Articular chondrocyte of knee joint (primary cell): ENCODE measurements around the gene DDN. TPM values are rescaled to one million over a fixed set of nuclear protein-coding genes. Genes with fewer than 3 reads are reported as not detected.

ENCODE experiments used
- small RNA-seq: library from RNA; depleted of rRNA; stranded (forward); fragments of <200 nt; gene quantifications from one replicate; pipeline ENCODE3, GENCODE V24; 2012
- total RNA-seq: library from RNA; depleted of rRNA; stranded (reverse); fragments of >200 nt; gene quantifications from 2 replicates; pipeline ENCODE4 v1.2.3, GENCODE V29; 2012

Gene DDN
- total RNA-seq = 0.11 and 0.13 TPM in 2 replicates

DNA sequence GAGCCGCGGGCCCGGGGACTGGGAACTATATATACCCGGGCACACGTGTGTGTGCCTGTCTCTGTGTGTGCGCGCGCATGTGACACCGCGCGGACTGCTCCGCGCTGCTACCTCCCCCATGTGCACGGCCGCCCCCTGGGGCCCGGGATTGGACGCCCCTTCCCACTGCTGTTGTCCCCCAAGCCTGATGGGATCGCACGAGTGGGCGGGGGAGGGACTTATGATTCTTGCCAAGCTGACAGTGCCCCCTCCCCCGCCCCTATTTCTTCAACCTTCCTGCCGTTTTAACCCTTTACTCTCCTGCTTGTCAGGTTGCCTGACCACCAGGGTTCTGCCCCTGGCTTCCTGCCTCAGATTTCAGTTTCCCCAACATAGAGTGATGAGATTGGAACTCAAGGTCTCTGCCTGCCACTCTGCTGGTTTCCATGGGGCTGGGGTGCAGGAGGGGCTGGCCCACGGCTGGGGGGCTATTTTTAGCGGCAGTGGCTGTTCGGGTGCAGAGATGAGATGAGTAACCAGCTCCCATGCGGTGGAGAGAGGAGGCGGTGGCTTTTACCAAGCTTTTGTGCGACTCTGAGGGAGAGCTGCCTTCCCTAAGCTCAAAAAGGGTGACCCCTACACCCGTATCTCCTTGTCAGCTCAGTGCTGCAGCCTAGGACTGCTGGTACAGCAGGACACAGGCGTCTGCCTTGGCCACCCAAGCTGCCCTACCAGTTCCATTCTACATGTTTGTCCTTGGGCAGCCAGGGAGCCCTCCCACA, at the start of gene DDN:
DDN (minus strand) TSS at position 5 of the 761 bp plus-strand sequence. CDS start 88 bp downstream, outside the sequence.

GRCh38 chr12:49018261-49019119, 19.3 kb upstream of the DDN start, which contains the start of gene PRKAG1:
TSS of gene PRKAG1 (minus strand) at chr12:49018776. CDS start at chr12:49018740, 36 bp downstream.

GRCh38 chr12:48978291-48978740, 20.9 kb downstream of the DDN start, which contains the start of gene WNT1:
TSS of gene WNT1 (plus strand) at chr12:48978322. CDS start at chr12:48978651, 329 bp downstream.

GRCh38 chr12:48957141-48958048, 41.8 kb downstream of the DDN start, which contains the start of gene ARF3:
TSS of gene ARF3 (minus strand) at chr12:48957487. CDS start at chr12:48941095, 16,392 bp downstream.

Small RNA genes within 50 kb of the gene (small RNA-seq; reads per million reads assigned to genes)
- not detected for gene RNU6-940P

Other genes starting within 250 kb of the DDN start
- 24.0 and 24.2 TPM in 2 replicates for gene ADCY6, start 210.3 kb downstream of the DDN start, total RNA-seq
- gene CACNB3, start 180.9 kb downstream of the DDN start, total RNA-seq = 16.9 and 21.4 TPM in 2 replicates
- gene DDX23, start 147.2 kb downstream of the DDN start, total RNA-seq = 47.3 and 54.2 TPM in 2 replicates
- 0.22 and 0.39 TPM in 2 replicates for gene RND1, start 133.5 kb downstream of the DDN start, total RNA-seq
- 17.4 and 31.5 TPM in 2 replicates for gene FKBP11, start 73.9 kb downstream of the DDN start, total RNA-seq
- gene ARF3, start 41.9 kb downstream of the DDN start, total RNA-seq = 56.8 and 66.7 TPM in 2 replicates
- gene WNT10B, start 27.6 kb downstream of the DDN start, total RNA-seq = under 0.01 and 0.13 TPM in 2 replicates
- gene WNT1, start 21.1 kb downstream of the DDN start, total RNA-seq = not detected in 2 replicates
- 96.9 and 104 TPM in 2 replicates for gene PRKAG1, start 19.4 kb upstream of the DDN start, total RNA-seq
- 24.5 and 25.3 TPM in 2 replicates for gene KMT2D, start 61.4 kb upstream of the DDN start, total RNA-seq
- gene RHEBL1, start 70.6 kb upstream of the DDN start, total RNA-seq = 0.52 and 0.54 TPM in 2 replicates
- gene DHH, start 95.4 kb upstream of the DDN start, total RNA-seq = under 0.01 TPM in 1 of 2 replicates, not detected in the other
- gene LMBR1L, start 111.5 kb upstream of the DDN start, total RNA-seq = 35.1 and 38.4 TPM in 2 replicates
- gene TUBA1B, start 132.0 kb upstream of the DDN start, total RNA-seq = 936 and 956 TPM in 2 replicates
- gene TUBA1A, start 189.7 kb upstream of the DDN start, total RNA-seq = 516 and 528 TPM in 2 replicates